ENCODE measurements around the gene EPC1. TPM values are rescaled to one million over a fixed set of nuclear protein-coding genes. Genes with fewer than 3 reads are reported as not detected.

EPC1 gene
- total RNA-seq, 1 donor from 2014 or later, result 40.3 TPM

GRCh38 chr10:32386623-32387260 lies 39.8 kb upstream of the EPC1 start:
- no peaks in the 10 kb centered on the region for H3K27me3 ChIP-seq (ENCODE audit: low read depth)
- no peak overlapping the region for H3K27ac ChIP-seq
- H3K4me3 ChIP-seq, result no peak overlapping the region
- H3K36me3 ChIP-seq, result no peaks in the 10 kb centered on the region
- intact Hi-C loops (cut with DNase I), result no loop called here
- no peaks in the 10 kb centered on the region for H3K9me3 ChIP-seq
- ATAC-seq (no peak), DNase-seq (no peak)
- no peaks in the 10 kb centered on the region for H3K4me1 ChIP-seq
- TF ChIP-seq, protein P1, sequence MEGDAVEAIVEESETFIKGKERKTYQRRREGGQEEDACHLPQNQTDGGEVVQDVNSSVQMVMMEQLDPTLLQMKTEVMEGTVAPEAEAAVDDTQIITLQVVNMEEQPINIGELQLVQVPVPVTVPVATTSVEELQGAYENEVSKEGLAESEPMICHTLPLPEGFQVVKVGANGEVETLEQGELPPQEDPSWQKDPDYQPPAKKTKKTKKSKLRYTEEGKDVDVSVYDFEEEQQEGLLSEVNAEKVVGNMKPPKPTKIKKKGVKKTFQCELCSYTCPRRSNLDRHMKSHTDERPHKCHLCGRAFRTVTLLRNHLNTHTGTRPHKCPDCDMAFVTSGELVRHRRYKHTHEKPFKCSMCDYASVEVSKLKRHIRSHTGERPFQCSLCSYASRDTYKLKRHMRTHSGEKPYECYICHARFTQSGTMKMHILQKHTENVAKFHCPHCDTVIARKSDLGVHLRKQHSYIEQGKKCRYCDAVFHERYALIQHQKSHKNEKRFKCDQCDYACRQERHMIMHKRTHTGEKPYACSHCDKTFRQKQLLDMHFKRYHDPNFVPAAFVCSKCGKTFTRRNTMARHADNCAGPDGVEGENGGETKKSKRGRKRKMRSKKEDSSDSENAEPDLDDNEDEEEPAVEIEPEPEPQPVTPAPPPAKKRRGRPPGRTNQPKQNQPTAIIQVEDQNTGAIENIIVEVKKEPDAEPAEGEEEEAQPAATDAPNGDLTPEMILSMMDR (IDR thresholded peaks at IDR 0.05), result no peak

DNA sequence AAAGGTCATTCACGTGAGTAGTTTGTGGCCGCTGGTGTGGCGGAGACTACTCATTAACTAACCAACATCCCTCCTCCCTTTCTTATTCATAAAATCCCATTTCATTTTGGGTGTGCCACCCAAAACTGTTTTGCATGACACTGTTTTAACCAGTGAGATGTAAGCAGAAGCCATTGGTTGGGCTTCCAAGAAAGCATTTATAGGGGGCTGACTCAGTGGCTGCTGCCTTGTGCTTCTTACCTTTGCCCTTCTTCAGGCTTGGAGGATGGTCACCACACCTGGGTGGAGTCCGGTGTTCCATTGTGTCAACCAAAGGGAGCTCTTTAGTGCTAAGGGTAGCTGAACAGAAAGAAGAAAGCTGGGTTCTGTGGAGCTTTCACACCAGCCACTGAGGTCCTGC lies 37.2 kb upstream of the EPC1 start:
- intact Hi-C loops (cut with DNase I), result no loop called here
- TF ChIP-seq, protein P1 (IDR thresholded peaks at IDR 0.05), result no peak
- DNase-seq (no peak), ATAC-seq (no peak)
- no peaks in the 10 kb centered on the region for H3K27me3 ChIP-seq (ENCODE audit: low read depth)
- peaks cover 6% of the 10 kb centered on the region for H3K4me1 ChIP-seq
- no peak overlapping the region for H3K27ac ChIP-seq
- H3K4me3 ChIP-seq, result no peak overlapping the region
- H3K36me3 ChIP-seq, result no peaks in the 10 kb centered on the region
- H3K9me3 ChIP-seq, result no peaks in the 10 kb centered on the region

GRCh38 chr10:32381165-32381564 lies 34.2 kb upstream of the EPC1 start:
- Histone ChIP-seq H3K36me3 (no peaks in the 10 kb centered on the region), H3K27ac (no peak overlapping the region), H3K4me1 (peaks cover 12% of the 10 kb centered on the region), H3K9me3 (no peaks in the 10 kb centered on the region), H3K27me3 (ENCODE audit: low read depth) (no peaks in the 10 kb centered on the region), H3K4me3 (no peak overlapping the region)
- intact Hi-C loops (cut with DNase I), result no loop called here
- TF ChIP-seq, protein P1 (IDR thresholded peaks at IDR 0.05), result no peak
- ATAC-seq (peak in 1 of 2 donors; percentile 4), DNase-seq (no peak)

- intact Hi-C loops (cut with DNase I), result no loop called here
- TF ChIP-seq, protein P1 (IDR thresholded peaks at IDR 0.05), result no peak
- no peak for DNase-seq
Measured at GRCh38 chr10:32379950-32380551, 33.1 kb upstream of the EPC1 start.

DNA sequence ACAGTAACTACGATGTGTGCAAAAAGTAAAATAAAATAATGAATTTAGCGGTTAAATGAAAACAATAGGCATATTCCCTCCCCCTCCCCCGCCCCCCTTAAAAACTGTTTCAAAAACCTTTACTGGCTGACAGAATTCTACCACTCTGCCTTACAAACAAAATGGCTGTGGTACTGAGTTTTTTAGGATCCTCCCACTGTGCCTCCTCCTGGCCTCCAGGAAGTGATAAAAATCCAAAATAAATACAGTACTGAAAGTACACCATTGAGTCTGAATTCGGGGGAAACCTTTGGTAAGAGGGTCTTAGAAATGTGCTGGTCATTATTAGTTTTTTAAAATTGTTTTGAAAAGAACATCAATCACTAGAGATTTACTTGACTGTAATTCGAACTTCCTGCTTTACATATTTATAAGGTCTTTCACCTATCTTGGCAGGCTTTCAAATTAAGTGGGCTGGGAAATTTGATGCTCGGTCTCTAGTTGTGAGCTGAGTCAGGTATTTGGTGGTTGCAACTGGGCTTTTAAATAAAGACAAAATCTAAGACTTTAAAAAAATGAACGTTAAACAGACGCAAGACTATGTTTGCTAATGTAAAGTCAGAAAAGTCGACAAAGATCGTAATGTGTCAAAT lies 32.5 kb upstream of the EPC1 start:
- H3K9me3 ChIP-seq, result no peaks in the 10 kb centered on the region
- TF ChIP-seq, protein P1 (IDR thresholded peaks at IDR 0.05), result no peak
- no peaks in the 10 kb centered on the region for H3K36me3 ChIP-seq
- peak overlapping the region; percentile 88 for H3K27ac ChIP-seq
- peak overlapping the region; percentile 74 for H3K4me3 ChIP-seq
- H3K4me1 ChIP-seq, result peaks cover 29% of the 10 kb centered on the region
- H3K27me3 ChIP-seq (ENCODE audit: low read depth), result no peaks in the 10 kb centered on the region
- intact Hi-C loops (cut with DNase I), result no loop called here
- ATAC-seq (peak; percentile 59 to 76), DNase-seq (no peak)

More at GRCh38 chr10:32379950-32380551, 33.1 kb upstream of the EPC1 start:
- Histone ChIP-seq H3K4me3 (peak overlapping the region; percentile 74), H3K36me3 (no peaks in the 10 kb centered on the region), H3K4me1 (peaks cover 23% of the 10 kb centered on the region), H3K27me3 (ENCODE audit: low read depth) (no peaks in the 10 kb centered on the region), H3K9me3 (no peaks in the 10 kb centered on the region), H3K27ac (peak overlapping the region; percentile 88)
- no peak for ATAC-seq
